ES-I3 (cell line): ENCODE results near the gene ACOT7.

Experiments
- H3K36me3 ChIP-seq: 2 replicates; pipeline ENCODE4 v1.6.1; 2013; ENCODE audit warnings: mild to moderate bottlenecking, low read length, control low read depth, moderate library complexity; ENCODE audit not compliant: insufficient read depth
- H3K4me1 ChIP-seq: 2 replicates; pipeline ENCODE4 v1.6.1; 2013; ENCODE audit warnings: mild to moderate bottlenecking, control low read depth, low read length; ENCODE audit not compliant: insufficient read depth
- H3K9ac ChIP-seq: 2 replicates; pipeline ENCODE4 v1.6.1; 2013; ENCODE audit warnings: low read depth, mild to moderate bottlenecking, low read length, moderate library complexity
- H3K9me3 ChIP-seq: 2 replicates; pipeline ENCODE4 v1.6.1; 2013; ENCODE audit warnings: mild to moderate bottlenecking, low read length, moderate library complexity; ENCODE audit not compliant: control insufficient read depth, insufficient read depth

The ACOT7 gene

DNA sequence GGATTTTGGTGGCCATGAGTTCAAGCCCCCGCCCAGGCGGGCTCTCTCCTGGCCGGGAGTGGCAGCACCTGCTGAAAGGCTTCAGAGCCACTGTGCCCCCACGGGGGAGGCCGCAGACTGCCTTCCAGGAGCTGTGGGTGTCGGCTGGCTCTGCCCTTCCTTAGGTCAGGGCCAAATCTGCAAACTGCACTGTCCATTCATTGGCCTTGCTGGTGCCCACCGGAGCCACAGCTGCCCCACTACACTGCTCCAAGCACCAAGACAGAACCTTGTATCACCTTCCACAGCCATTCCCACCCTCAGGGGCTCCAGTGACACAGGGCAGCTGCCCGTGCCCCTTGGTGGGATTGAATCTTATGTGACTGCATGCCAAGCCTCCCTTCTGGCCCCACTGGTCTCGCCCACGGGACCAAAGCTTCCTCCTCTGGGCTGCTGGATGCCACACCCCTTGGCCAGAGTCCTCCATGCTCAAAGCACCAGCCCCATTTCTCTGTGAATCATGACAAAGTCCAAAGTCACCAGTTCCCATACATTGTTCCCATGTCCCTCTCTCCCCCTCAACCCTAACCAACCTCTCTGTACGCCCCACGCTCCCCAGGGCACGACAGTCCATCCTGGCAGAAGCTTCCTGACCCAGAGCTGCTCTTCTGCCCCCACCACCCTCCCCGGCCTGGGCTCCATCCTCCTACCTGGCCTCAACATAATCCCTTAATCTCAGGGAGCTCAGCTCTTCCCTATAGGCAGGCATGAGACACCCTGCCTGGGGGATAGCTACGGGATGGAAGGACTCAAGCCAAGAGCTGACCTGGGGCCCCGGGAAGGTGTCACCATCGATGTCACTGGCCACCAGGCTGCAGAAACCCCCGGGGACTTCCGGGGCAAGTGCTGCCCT is 111.8 kb downstream of the ACOT7 start:
- no peaks in the 10 kb centered on the region for H3K9me3 ChIP-seq
- H3K4me1 ChIP-seq, result peaks cover 6% of the 10 kb centered on the region; the same call in 1 of the 2 replicates
- no peaks in the 10 kb centered on the region; the same call in 1 of the 2 replicates for H3K36me3 ChIP-seq
- H3K9ac ChIP-seq, result no peak overlapping the region

DNA sequence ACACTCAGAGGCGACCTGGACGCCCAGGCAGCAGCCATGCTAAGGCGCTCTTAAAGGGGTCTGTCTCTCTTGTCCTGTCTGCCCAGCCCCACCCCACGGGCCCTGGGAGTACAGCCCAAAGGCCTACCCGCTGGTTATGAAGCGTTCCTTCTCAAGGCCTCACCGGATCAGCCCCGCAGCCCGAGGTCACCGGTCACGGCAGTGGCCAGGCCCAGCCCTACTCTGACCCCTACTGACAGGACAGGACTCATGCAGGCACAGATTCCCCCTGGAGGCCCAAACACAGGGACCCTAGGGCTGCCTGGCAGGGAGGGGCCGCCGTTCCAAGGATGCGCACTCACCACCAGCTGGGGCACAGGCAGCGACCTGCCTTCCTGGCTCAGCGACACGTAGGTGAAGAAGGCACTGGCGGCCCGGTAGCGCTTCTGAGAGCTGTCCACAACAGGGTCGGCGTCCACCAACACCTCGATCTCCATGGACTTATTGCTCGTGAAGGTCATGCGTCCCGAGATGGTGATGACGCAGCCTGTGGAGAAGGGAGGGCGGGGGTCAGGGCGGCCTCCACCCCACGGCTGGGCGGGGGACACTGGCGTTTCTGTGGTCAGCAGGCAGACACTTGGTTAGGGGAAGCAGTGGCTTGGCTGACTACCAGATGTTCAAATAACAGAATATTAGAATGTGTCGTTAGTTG is 112.7 kb downstream of the ACOT7 start:
- H3K9me3 ChIP-seq, result no peaks in the 10 kb centered on the region
- H3K9ac ChIP-seq, result no peak overlapping the region
- H3K4me1 ChIP-seq, result peaks cover 11% of the 10 kb centered on the region; the same call in 1 of the 2 replicates
- H3K36me3 ChIP-seq, result no peaks in the 10 kb centered on the region; the same call in 1 of the 2 replicates

DNA sequence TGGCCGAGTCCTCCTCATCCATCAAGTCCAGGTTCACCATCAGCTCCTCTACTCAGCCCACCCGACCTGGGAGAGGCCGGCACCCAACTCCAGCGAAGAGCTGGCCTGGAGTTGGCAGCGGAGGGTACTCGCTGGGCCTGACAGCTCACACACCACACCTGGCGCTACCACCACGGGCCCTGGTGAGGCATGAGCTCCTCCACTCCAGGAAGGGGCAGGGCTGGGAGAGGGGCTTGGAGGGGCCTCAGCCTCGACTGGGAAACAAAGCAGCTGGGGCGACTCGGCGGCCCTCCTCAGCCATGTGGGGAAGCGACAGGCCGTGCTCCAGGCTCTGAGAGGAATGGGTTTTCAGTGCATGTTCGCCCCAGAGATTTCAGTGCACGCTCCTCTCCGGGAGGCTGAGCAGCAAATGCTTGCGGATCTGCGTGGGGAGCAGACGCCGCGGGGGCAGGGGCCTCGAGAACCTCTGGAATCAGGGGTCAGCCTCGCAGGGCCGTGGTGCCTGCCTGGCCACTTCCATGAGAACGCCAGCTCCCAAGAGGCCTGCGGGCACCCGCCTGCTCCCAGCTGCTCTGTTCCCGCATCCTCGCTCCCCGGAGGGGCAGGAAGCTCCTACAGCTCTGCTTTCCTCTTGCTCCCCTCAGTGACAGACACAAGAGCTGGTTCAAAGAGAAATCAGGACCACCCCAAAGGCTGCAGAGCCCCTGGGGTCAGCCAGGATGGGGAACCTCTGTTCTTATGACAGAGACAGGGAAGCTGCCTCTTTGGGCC is 113.8 kb downstream of the ACOT7 start:
- Histone ChIP-seq H3K9me3 (no peaks in the 10 kb centered on the region), H3K9ac (no peak overlapping the region), H3K4me1 (peaks cover 15% of the 10 kb centered on the region; the same call in 1 of the 2 replicates), H3K36me3 (no peaks in the 10 kb centered on the region; the same call in 1 of the 2 replicates)

DNA sequence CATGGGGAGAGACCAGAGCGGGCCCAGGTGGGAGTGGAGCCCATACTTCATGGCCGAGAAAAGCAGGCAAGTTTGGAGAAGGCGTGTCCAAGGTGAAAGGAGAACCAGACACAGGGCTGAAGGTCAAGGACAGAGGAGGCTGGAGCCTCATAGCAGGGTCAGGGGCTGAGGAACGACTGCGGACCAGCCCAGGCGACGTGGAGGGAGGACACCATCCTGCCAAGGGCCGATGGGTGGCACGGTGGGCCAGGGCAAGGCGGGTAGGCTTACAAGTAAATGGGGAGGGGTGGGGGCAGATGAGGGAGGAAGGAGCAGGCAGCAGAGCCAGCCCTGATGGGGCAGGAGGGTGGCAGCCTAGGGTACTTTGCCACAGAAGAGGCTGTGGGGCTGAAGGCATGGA is 114.5 kb downstream of the ACOT7 start:
- no peak overlapping the region for H3K9ac ChIP-seq
- H3K4me1 ChIP-seq, result peaks cover 17% of the 10 kb centered on the region; the same call in 1 of the 2 replicates
- H3K9me3 ChIP-seq, result no peaks in the 10 kb centered on the region
- no peaks in the 10 kb centered on the region; the same call in 1 of the 2 replicates for H3K36me3 ChIP-seq

DNA sequence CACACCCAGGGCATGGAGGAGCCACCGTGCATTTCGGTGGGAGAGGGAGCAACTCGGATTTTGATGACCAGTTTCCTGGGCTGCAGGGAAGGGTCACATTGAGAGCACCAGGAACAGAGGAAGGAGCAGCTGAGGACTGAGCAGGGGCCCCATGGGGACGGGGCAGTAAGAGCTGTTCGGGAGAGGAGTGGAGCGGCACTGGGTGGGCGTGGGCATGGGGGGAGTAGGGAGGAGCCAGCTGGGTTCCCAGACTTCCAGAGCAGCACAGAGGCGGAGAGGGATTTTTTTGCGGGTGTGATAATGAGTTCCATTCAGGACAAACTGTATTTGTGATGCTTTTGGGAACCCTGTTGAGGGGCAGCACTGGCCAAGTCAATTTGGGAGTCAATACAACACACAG is 115.3 kb downstream of the ACOT7 start:
- Histone ChIP-seq H3K4me1 (peaks cover 23% of the 10 kb centered on the region; the same call in 1 of the 2 replicates), H3K9me3 (no peaks in the 10 kb centered on the region), H3K9ac (no peak overlapping the region), H3K36me3 (no peaks in the 10 kb centered on the region)

DNA sequence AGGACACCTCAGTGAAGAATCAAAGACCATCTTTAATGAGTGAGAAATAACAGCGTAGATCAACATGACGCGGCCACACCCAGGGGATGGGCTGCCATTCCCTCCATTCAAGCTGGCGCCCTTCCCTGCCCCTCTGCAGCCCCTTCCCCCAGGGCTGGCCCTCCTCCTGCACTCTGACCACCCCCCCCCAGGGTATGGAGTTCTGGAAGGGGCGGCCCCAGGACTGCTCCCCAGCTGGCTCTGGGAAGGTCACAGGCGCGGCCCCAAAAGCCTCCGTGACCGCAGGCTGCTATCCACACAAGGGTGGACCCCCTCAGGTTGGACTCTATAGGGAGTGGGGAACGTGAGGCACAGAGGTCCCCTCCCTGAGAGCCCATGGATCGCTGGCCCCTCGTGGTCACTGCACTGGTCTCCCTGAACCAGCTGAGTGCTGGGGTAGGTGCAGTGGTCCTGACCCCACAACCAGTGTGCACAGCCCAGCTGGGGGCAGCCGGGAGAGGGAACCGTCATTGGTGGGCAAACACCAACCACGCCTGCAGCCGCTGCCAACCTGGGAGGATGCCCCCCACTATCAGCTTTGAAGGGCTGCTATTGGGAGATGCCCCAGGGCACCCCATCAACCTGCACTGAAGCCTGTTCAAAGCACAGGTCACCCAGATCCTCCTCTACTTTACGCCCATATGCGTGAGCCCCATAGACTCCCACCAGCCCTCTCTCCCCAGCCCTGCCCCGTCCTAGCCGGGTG is 116.6 kb downstream of the ACOT7 start:
- Histone ChIP-seq H3K36me3 (no peaks in the 10 kb centered on the region), H3K9me3 (no peaks in the 10 kb centered on the region), H3K9ac (no peak overlapping the region), H3K4me1 (peaks cover 33% of the 10 kb centered on the region)

DNA sequence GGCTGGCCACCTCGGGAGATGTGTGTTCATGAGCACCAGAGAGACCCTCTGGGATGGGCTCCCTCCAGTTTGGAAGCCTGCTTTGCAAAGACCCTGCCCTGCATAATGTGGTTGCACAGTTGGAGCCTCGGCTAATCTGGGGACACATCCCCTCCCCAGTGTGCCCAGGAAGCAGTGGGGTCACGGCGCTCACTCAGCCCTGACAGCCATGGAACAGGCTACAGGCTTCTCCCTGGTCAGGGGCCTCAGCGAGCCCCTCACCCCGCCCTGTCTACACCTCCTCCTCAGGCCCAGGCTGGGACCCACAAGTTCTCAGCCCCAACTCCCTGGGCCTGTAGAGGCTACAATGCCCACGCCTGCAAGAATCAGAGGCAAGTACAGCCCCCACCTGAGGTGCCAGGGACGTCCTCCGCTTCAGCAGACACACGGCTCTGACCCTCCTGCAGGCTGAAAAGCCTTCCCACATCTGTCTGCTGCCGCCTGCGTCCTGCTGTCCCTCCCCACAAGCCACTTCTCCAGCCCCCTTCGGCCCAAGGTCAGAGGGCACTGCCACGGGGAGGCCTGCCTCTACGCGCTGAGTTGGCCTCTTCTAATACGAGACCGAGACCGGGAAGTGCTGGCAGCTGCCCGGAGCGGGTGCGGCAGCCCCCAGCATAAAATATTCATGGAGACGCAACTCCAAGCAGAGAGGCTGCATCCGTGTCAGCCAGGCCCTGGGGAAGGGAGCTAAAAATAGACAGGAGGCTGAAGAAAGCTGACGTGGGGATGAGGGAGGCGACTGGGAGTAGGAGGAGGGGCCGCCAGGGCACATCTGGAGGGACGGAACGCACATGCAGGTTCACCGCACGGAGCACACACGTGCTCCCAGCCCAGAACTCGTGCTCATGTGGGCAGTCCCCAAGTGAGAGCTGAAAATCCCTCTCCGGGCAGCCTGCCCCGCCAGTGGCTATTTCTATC is 117.5 kb downstream of the ACOT7 start:
- no peaks in the 10 kb centered on the region for H3K9me3 ChIP-seq
- H3K4me1 ChIP-seq, result peaks cover 33% of the 10 kb centered on the region
- no peak overlapping the region for H3K9ac ChIP-seq
- H3K36me3 ChIP-seq, result 0 out of 2 replicates have a peak, but pooled peaks cover 2% of the 10 kb centered on the region

DNA sequence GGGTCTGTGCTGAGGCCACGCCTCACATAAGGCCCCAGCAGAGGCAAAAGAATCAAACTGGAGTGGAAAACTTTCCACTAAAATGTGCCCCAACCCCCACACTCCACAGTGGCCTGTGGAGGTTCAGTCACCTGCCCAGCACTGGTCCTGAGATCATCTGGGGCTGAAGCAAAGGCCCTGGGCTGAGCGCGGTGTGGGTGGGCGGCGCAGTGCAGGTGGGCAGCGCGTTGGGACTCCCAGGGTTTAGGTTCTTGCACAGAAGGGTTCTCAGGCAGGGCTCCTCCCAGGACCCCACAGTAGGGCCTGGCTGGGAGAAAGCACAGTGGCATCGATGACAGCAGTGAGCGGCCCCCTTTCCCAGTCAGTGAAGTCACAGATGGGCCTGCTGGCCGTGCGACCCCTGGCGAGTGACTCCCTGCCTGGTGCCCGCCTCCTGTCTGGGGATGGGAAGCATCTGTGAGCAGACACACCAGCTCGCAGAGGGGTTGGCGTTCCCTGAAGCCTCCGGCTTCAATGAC is 118.9 kb downstream of the ACOT7 start:
- no peak overlapping the region for H3K9ac ChIP-seq
- H3K4me1 ChIP-seq, result peaks cover 33% of the 10 kb centered on the region
- 0 out of 2 replicates have a peak, but pooled peaks cover 4% of the 10 kb centered on the region for H3K36me3 ChIP-seq
- H3K9me3 ChIP-seq, result no peaks in the 10 kb centered on the region

DNA sequence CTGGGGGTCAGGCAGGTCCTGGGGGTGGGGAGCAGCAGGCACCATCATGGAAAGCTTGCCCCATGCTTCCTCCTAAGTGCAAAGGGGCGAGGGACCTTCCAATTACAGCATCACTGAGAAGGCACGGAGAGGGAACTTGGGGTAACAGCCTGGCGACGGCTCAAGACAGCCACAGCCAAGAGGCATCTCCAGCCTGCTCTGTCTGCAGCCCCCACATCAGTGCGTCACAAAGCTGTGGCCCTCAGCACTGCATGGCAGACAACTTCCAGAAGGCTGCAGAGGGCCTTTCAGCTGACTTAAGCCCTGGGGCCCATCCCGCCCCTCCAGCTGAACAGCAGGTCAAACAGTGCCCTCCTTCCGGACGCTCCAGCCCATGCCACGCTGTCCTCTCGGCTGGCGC is 119.5 kb downstream of the ACOT7 start:
- Histone ChIP-seq H3K36me3 (0 out of 2 replicates have a peak, but pooled peaks cover 4% of the 10 kb centered on the region), H3K9me3 (no peaks in the 10 kb centered on the region), H3K9ac (no peak overlapping the region), H3K4me1 (peaks cover 33% of the 10 kb centered on the region)

DNA sequence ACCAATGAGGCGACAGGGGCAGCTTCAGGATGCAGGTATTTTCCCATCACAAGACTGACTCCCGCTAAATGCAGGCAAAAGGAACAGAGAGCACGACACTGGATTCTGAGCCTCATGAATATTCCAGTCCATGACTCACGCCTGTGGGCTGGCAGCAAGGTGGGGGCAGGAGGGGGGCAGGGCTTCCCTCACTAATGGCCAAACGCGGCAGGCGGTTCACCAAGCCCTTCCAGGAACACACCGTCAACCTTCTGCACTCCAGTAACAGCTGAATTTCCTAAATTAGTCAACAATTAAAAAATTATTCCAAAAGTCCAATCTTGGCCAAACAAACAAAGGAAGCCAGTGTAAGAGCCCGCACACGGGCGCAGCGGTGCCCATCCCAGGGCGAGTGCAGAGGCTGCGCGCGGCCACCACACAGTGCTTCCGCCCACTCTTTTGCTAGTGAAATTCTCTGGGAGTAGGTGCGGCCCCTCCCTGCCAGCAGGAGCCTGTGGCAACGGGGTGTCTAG is 120.1 kb downstream of the ACOT7 start:
- H3K4me1 ChIP-seq, result peaks cover 33% of the 10 kb centered on the region
- H3K9ac ChIP-seq, result no peak overlapping the region
- H3K36me3 ChIP-seq, result 0 out of 2 replicates have a peak, but pooled peaks cover 4% of the 10 kb centered on the region
- H3K9me3 ChIP-seq, result no peaks in the 10 kb centered on the region

DNA sequence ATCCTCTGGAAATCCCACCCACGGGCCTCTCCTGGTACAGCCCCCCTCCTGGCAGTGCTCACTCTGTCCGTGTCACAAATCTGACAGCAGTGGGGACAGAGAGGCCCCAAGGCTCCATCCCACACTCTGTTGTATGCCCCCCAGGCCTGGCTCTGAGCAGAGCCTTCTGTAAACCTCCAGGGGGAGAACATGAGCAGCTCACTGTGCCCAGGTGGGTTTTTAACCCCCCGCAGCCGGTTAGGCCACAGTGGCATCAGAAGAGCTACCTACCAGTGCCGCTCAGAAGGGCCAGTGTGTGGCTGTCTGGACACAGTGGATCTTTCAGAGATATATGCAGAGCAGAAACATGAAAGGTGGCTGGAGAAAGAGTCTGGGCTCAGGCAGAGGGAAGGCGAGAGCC is 120.7 kb downstream of the ACOT7 start:
- Histone ChIP-seq H3K9ac (no peak overlapping the region), H3K4me1 (peaks cover 33% of the 10 kb centered on the region), H3K9me3 (no peaks in the 10 kb centered on the region), H3K36me3 (0 out of 2 replicates have a peak, but pooled peaks cover 4% of the 10 kb centered on the region)

DNA sequence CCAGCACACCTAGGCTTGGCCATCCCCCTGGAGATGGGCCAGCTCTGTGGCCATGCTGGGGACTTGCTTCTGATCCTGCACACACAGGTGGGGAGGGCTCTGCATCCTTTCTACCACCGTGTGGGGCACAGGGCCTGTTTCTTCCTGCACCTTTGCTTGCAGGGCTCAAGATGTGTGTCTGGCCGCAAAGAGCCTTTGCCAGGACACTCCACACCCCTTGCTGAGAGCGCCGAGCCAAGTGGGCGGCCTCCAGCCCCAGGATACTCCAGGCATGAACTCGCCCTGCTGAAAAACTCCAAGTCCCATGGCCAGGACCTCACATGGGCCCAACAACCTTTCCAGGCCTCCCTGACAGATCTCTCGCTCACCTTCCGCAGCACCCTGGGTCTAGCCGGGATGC is 121.1 kb downstream of the ACOT7 start:
- Histone ChIP-seq H3K9me3 (no peaks in the 10 kb centered on the region), H3K36me3 (0 out of 2 replicates have a peak, but pooled peaks cover 4% of the 10 kb centered on the region), H3K9ac (no peak overlapping the region), H3K4me1 (peaks cover 33% of the 10 kb centered on the region)
